ENCODE measurements around the gene TENM4.
A peak's percentile ranks its signal among the peaks of the same experiment; 100 is the strongest.

The TENM4 gene

DNA sequence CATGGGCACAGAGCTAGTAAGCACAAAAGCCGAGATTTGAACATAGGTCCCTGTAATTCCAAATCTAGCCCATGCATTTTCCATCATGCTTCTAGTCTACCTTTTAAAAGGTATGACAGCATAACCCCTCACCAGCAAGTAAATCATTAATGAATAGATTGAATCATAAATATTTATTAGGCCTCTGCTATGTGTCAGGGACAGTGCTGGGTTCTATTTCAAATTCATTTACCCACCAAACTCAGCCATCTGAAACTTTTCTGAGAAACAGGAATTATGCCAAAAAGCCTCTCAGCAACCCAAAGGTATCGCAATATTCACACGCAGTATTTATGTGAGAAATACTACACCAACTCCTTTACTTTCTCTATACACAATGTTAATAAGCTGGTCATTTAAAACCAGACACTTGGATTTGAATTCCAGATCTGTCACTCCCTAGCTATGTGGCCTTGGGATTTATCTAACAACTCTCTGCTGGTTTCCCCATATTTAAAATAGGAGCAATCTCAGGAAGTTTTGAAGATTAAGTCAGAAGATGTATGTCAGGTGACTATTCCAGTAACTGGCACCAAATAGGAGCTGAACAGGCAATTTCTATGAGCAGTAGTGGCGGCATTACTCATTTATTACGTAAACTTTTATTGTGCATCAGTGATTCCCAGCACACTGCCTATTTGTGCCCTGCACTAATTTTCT, 191.4 kb downstream of the TENM4 start:
- Histone ChIP-seq H2AK5ac (ENCODE audit: low read depth, low read length) (no peak overlapping the region), H2BK12ac (ENCODE audit: low read length) (no peak overlapping the region), H3K9me3 (replicated peaks in 1 of 2; ENCODE audit: control insufficient read depth in 2 of 2, insufficient read depth in 1 of 2, low read depth in 1 of 2, low read length in 2 of 2) (no peaks in the 10 kb centered on the region), H4K91ac (ENCODE audit: low read depth, low read length, poor library complexity) (no peak overlapping the region), H3K4me1 (ENCODE audit: control insufficient read depth in 2 of 2, insufficient read depth in 1 of 2, low read depth in 1 of 2, low read length in 2 of 2) (peaks cover 6 to 13% of the 10 kb centered on the region in 2 donors), H3K4me2 (ENCODE audit: insufficient read depth, low read length, poor library complexity, severe bottlenecking) (no peak overlapping the region), H3K79me1 (ENCODE audit: low read depth, low read length) (no peaks in the 10 kb centered on the region), H3K23ac (ENCODE audit: low read depth, low read length, poor library complexity) (no peak overlapping the region), H3K27ac (replicated peaks; ENCODE audit: low read length) (no peak overlapping the region), H3K36me3 (replicated peaks in 1 of 2; ENCODE audit: control insufficient read depth in 2 of 2, insufficient read depth in 2 of 2, low read length in 2 of 2) (no peaks in the 10 kb centered on the region), H2BK120ac (ENCODE audit: low read depth, low read length) (no peak overlapping the region), H3K27me3 (ENCODE audit: control insufficient read depth in 3 of 3, insufficient read depth in 3 of 3, low read depth in 1 of 3, low read length in 3 of 3) (no peaks in the 10 kb centered on the region), H4K8ac (ENCODE audit: low read depth, low read length) (no peak overlapping the region), H3K18ac (ENCODE audit: low read length) (no peak overlapping the region), H2AFZ (ENCODE audit: low read length) (no peak overlapping the region), H2BK15ac (ENCODE audit: low read length) (no peak overlapping the region), H3K4ac (ENCODE audit: low read length) (no peak overlapping the region), H3K9ac (ENCODE audit: low read depth, low read length, poor library complexity) (no peak overlapping the region), H3K14ac (ENCODE audit: low read length) (no peak overlapping the region), H3K4me3 (ENCODE audit: low read length in 2 of 2) (no peak overlapping the region), H2BK5ac (ENCODE audit: low read length) (no peak overlapping the region)
- DNase-seq (ENCODE audit: low spot score) = no peak
- WGBS, 2 donors (ENCODE audit: extremely low coverage in 2 of 2, insufficient read length in 2 of 2, insufficient replicate concordance in 1 of 2) = no CpG with 5 or more reads among the region's 5 CpGs

GRCh38 chr11:79244798-79245197, 196.0 kb downstream of the TENM4 start:
- no peak overlapping the region for H3K27ac ChIP-seq (replicated peaks; ENCODE audit: low read length)
- H3K9ac ChIP-seq (ENCODE audit: low read depth, low read length, poor library complexity) = no peak overlapping the region
- no peak overlapping the region for H2BK15ac ChIP-seq (ENCODE audit: low read length)
- H4K8ac ChIP-seq (ENCODE audit: low read depth, low read length) = no peak overlapping the region
- no peaks in the 10 kb centered on the region for H3K36me3 ChIP-seq (replicated peaks in 1 of 2; ENCODE audit: control insufficient read depth in 2 of 2, insufficient read depth in 2 of 2, low read length in 2 of 2)
- no peaks in the 10 kb centered on the region for H3K9me3 ChIP-seq (replicated peaks in 1 of 2; ENCODE audit: control insufficient read depth in 2 of 2, insufficient read depth in 1 of 2, low read depth in 1 of 2, low read length in 2 of 2)
- no peak overlapping the region for H2BK12ac ChIP-seq (ENCODE audit: low read length)
- H3K4ac ChIP-seq (ENCODE audit: low read length) = no peak overlapping the region
- H3K79me1 ChIP-seq (ENCODE audit: low read depth, low read length) = no peaks in the 10 kb centered on the region
- H3K14ac ChIP-seq (ENCODE audit: low read length) = no peak overlapping the region
- no peak overlapping the region for H3K23ac ChIP-seq (ENCODE audit: low read depth, low read length, poor library complexity)
- DNase-seq (ENCODE audit: low spot score) = no peak
- no peak overlapping the region for H3K4me2 ChIP-seq (ENCODE audit: insufficient read depth, low read length, poor library complexity, severe bottlenecking)
- no peaks in the 10 kb centered on the region for H3K27me3 ChIP-seq (ENCODE audit: control insufficient read depth in 3 of 3, insufficient read depth in 3 of 3, low read depth in 1 of 3, low read length in 3 of 3)
- no CpG with 5 or more reads among the region's 2 CpGs for WGBS, 2 donors (ENCODE audit: extremely low coverage in 2 of 2, insufficient read length in 2 of 2, insufficient replicate concordance in 1 of 2)
- no peak overlapping the region for H4K91ac ChIP-seq (ENCODE audit: low read depth, low read length, poor library complexity)
- peaks cover 11 to 22% of the 10 kb centered on the region in 2 donors for H3K4me1 ChIP-seq (ENCODE audit: control insufficient read depth in 2 of 2, insufficient read depth in 1 of 2, low read depth in 1 of 2, low read length in 2 of 2)
- H2BK5ac ChIP-seq (ENCODE audit: low read length) = no peak overlapping the region
- H3K4me3 ChIP-seq (ENCODE audit: low read length in 2 of 2) = no peak overlapping the region
- no peak overlapping the region for H2AFZ ChIP-seq (ENCODE audit: low read length)
- no peak overlapping the region for H3K18ac ChIP-seq (ENCODE audit: low read length)
- H2AK5ac ChIP-seq (ENCODE audit: low read depth, low read length) = no peak overlapping the region
- no peak overlapping the region for H2BK120ac ChIP-seq (ENCODE audit: low read depth, low read length)

DNA sequence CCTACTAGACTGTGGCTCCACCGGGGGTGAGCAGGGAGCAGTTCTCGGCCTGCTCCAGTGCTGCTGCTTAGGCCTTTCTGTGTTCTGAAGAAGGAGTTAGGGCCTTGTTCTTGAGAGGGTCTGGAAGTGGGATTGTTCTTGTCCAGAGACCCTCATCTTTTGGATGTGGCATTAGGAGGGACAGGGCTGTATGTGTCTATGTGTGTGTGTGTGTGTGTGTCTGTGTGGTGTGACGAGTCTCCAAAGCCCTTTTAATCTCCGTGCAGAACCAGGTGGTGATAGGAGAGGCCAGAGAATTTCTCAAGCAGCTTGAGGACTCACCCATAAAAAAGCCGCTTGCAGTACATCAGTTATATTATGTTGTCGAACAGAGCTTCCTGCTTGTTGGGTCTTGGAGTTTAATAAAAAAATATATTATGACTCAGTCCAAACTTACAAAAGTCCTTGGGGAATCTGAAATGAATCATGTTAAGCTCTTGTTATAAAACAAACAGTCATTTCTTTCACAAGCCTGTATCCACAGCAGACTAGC, 196.5 kb downstream of the TENM4 start:
- no peaks in the 10 kb centered on the region for H3K9me3 ChIP-seq (replicated peaks in 1 of 2; ENCODE audit: control insufficient read depth in 2 of 2, insufficient read depth in 1 of 2, low read depth in 1 of 2, low read length in 2 of 2)
- no CpG with 5 or more reads among the region's 6 CpGs for WGBS, 2 donors (ENCODE audit: extremely low coverage in 2 of 2, insufficient read length in 2 of 2, insufficient replicate concordance in 1 of 2)
- H3K27ac ChIP-seq (replicated peaks; ENCODE audit: low read length) = no peak overlapping the region
- H2BK120ac ChIP-seq (ENCODE audit: low read depth, low read length) = no peak overlapping the region
- H4K8ac ChIP-seq (ENCODE audit: low read depth, low read length) = no peak overlapping the region
- peaks cover 11 to 22% of the 10 kb centered on the region in 2 donors for H3K4me1 ChIP-seq (ENCODE audit: control insufficient read depth in 2 of 2, insufficient read depth in 1 of 2, low read depth in 1 of 2, low read length in 2 of 2)
- H2BK15ac ChIP-seq (ENCODE audit: low read length) = no peak overlapping the region
- H3K79me1 ChIP-seq (ENCODE audit: low read depth, low read length) = no peaks in the 10 kb centered on the region
- H3K9ac ChIP-seq (ENCODE audit: low read depth, low read length, poor library complexity) = no peak overlapping the region
- H4K91ac ChIP-seq (ENCODE audit: low read depth, low read length, poor library complexity) = no peak overlapping the region
- no peak overlapping the region for H2BK5ac ChIP-seq (ENCODE audit: low read length)
- no peak overlapping the region for H2AFZ ChIP-seq (ENCODE audit: low read length)
- H3K18ac ChIP-seq (ENCODE audit: low read length) = no peak overlapping the region
- no peak overlapping the region for H3K14ac ChIP-seq (ENCODE audit: low read length)
- no peaks in the 10 kb centered on the region for H3K36me3 ChIP-seq (replicated peaks in 1 of 2; ENCODE audit: control insufficient read depth in 2 of 2, insufficient read depth in 2 of 2, low read length in 2 of 2)
- no peak overlapping the region for H2AK5ac ChIP-seq (ENCODE audit: low read depth, low read length)
- no peak overlapping the region for H3K23ac ChIP-seq (ENCODE audit: low read depth, low read length, poor library complexity)
- no peak overlapping the region for H3K4ac ChIP-seq (ENCODE audit: low read length)
- no peak overlapping the region for H2BK12ac ChIP-seq (ENCODE audit: low read length)
- DNase-seq (ENCODE audit: low spot score) = no peak
- H3K4me3 ChIP-seq (ENCODE audit: low read length in 2 of 2) = no peak overlapping the region
- H3K27me3 ChIP-seq (ENCODE audit: control insufficient read depth in 3 of 3, insufficient read depth in 3 of 3, low read depth in 1 of 3, low read length in 3 of 3) = no peaks in the 10 kb centered on the region
- H3K4me2 ChIP-seq (ENCODE audit: insufficient read depth, low read length, poor library complexity, severe bottlenecking) = no peak overlapping the region

DNA sequence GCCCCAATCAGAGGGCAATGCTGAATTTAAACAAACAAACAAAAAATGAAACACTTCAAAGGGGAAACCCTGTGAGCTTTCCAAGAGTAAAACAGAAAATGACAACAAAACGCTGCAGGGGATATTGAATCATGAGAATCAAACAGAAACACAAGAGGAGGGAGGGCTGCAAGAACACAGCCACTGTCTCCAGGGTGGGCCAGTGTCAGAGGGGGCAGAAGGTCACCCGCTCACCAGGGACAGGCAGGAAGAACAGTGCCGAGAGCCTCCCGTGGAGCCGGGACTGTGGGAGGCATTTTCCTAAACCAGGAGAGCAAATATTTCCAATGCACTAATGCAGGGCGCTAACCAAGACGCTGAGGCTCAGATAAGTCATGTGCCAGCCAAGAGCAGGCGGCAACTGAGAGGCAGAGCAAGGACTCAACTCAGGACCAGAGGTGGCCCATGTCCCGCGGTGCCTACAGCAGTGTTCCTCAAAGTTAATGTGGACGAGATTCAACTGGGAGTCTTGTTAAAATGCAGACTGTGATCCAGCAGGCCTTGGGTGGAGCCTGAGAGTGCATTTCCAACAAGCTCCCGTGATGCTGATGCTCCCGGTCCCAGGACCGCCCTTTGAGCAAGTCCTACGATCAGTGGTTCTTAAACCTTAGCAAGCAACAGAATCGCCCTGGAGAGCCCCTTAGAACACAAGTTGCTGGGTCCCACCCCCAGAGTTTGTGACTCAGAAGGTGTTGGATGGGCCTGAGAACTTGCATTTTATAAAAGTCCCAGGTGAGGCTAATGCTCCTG, 197.2 kb downstream of the TENM4 start:
- Histone ChIP-seq H3K36me3 (replicated peaks in 1 of 2; ENCODE audit: control insufficient read depth in 2 of 2, insufficient read depth in 2 of 2, low read length in 2 of 2) (no peaks in the 10 kb centered on the region), H3K23ac (ENCODE audit: low read depth, low read length, poor library complexity) (no peak overlapping the region), H2AK5ac (ENCODE audit: low read depth, low read length) (no peak overlapping the region), H3K79me1 (ENCODE audit: low read depth, low read length) (no peaks in the 10 kb centered on the region), H4K8ac (ENCODE audit: low read depth, low read length) (no peak overlapping the region), H2BK15ac (ENCODE audit: low read length) (no peak overlapping the region), H2BK120ac (ENCODE audit: low read depth, low read length) (no peak overlapping the region), H3K18ac (ENCODE audit: low read length) (no peak overlapping the region), H3K4me3 (ENCODE audit: low read length in 2 of 2) (peak overlapping the region in 1 of 2 donors; percentile 14), H2BK5ac (ENCODE audit: low read length) (no peak overlapping the region), H4K91ac (ENCODE audit: low read depth, low read length, poor library complexity) (no peak overlapping the region), H2AFZ (ENCODE audit: low read length) (peak overlapping the region; percentile 36), H3K14ac (ENCODE audit: low read length) (no peak overlapping the region), H3K9ac (ENCODE audit: low read depth, low read length, poor library complexity) (no peak overlapping the region), H3K27me3 (ENCODE audit: control insufficient read depth in 3 of 3, insufficient read depth in 3 of 3, low read depth in 1 of 3, low read length in 3 of 3) (no peaks in the 10 kb centered on the region), H3K4ac (ENCODE audit: low read length) (no peak overlapping the region), H3K4me1 (ENCODE audit: control insufficient read depth in 2 of 2, insufficient read depth in 1 of 2, low read depth in 1 of 2, low read length in 2 of 2) (peaks cover 11 to 22% of the 10 kb centered on the region in 2 donors), H3K9me3 (replicated peaks in 1 of 2; ENCODE audit: control insufficient read depth in 2 of 2, insufficient read depth in 1 of 2, low read depth in 1 of 2, low read length in 2 of 2) (no peaks in the 10 kb centered on the region), H3K4me2 (ENCODE audit: insufficient read depth, low read length, poor library complexity, severe bottlenecking) (no peak overlapping the region), H3K27ac (replicated peaks; ENCODE audit: low read length) (no peak overlapping the region), H2BK12ac (ENCODE audit: low read length) (no peak overlapping the region)
- no peak for DNase-seq (ENCODE audit: low spot score)
- WGBS, 2 donors (ENCODE audit: extremely low coverage in 2 of 2, insufficient read length in 2 of 2, insufficient replicate concordance in 1 of 2) = no CpG with 5 or more reads among the region's 16 CpGs
